H1 (cell line): Measurements from ENCODE around the gene DIP2B. TPM values are rescaled to one million over a fixed set of nuclear protein-coding genes. Genes with fewer than 3 reads are reported as not detected.

ENCODE experiments used
- CBX5 ChIP-seq: fragments of 300-800, 300-1000 bp; sonication (generic); IDR thresholded peaks from 2 replicates; pipeline ENCODE4 v1.7.1; 2016; ENCODE audit warnings: antibody characterized with exemption, low read length, low read depth
- CEBPB ChIP-seq: IDR thresholded peaks from 2 replicates; pipeline ENCODE4 v1.6.1; 2012; ENCODE audit warnings: low read depth, low read length
- CHD2 ChIP-seq: IDR thresholded peaks from 2 replicates; pipeline ENCODE4 v1.6.1; 2012; ENCODE audit warnings: low read length, improper control_type of control experiment
- CHD7 ChIP-seq: fragments of 300-600 bp; sonication (generic); IDR thresholded peaks from 2 replicates; pipeline ENCODE4 v1.7.1; 2012; ENCODE audit warnings: low read length, moderate library complexity, mild to moderate bottlenecking, inconsistent platforms; ENCODE audit not compliant: insufficient replicate concordance
- CREB1 ChIP-seq: IDR thresholded peaks from 2 replicates; pipeline ENCODE4 v1.6.1; 2012; ENCODE audit warnings: inconsistent platforms
- SIX5 ChIP-seq: IDR thresholded peaks from 2 replicates; pipeline ENCODE4 v1.6.1; 2011; ENCODE audit warnings: mild to moderate bottlenecking, low read depth, low read length
- SP4 ChIP-seq: IDR thresholded peaks from 2 replicates; pipeline ENCODE4 v1.6.1; 2012; ENCODE audit warnings: low read length, inconsistent platforms
- SRF ChIP-seq: IDR thresholded peaks from 2 replicates; pipeline ENCODE4 v1.6.1; 2011; ENCODE audit warnings: mild to moderate bottlenecking, low read depth, low read length, moderate library complexity
- TEAD4 ChIP-seq: IDR thresholded peaks from 2 replicates; pipeline ENCODE4 v1.6.1; 2012; ENCODE audit warnings: low read depth, low read length, inconsistent platforms, mixed read lengths
- ZNF274 ChIP-seq: IDR thresholded peaks from 2 replicates; pipeline ENCODE4 v1.7.0; 2012; ENCODE audit warnings: low read length, borderline replicate concordance; ENCODE audit errors: extremely low read depth
- polyA plus RNA-seq, 7 experiments: library from polyadenylated mRNA; depleted of rRNA in 3 of 7; stranded (reverse) in 5 of 7; unstranded in 2 of 7; fragments of >200 nt in 5 of 7; fragments of 200-250 nt in 2 of 7; gene quantifications; 1 replicate in 5 of 7; 2 replicates in 1 of 7; 4 replicates in 1 of 7; pipeline versions ENCODE4 v1.2.1 to v1.2.3, GENCODE V29; 2011 to 2013; ENCODE audit warnings: missing spikeins in 2 of 7, mixed read lengths in 2 of 7
- total RNA-seq: library from RNA; stranded (reverse); fragmentation: NEBNext Ultra II Directional; extraction: Animal tissue kit (Norgen Biotek cat#: 25700); gene quantifications from 2 replicates; pipeline ENCODE4 v1.2.1, GENCODE V29; 2021
- TF ChIP-seq, protein P1 (sequence below): IDR thresholded peaks from 2 replicates; pipeline ENCODE4 v1.6.1; 2012; ENCODE audit warnings: inconsistent platforms
- TF ChIP-seq, protein P2 (sequence below): IDR thresholded peaks from 2 replicates; pipeline ENCODE4 v1.6.1; 2012; ENCODE audit warnings: low read length, inconsistent platforms

The DIP2B gene
- total and polyA plus RNA-seq, 2 of the 8 experiments (the other 6 are each of a cell fraction or from before 2014, with no cell fraction given), result 11.1 to 29.6 TPM

GRCh38 chr12:50557421-50557820 lies 52.6 kb downstream of the DIP2B start (continued):
- TF ChIP-seq CHD7 (no peak), CEBPB (no peak), SIX5 (no peak), SRF (no peak), ZNF274 (no peak), CBX5 (no peak), TEAD4 (no peak), SP4 (no peak), CREB1 (no peak), CHD2 (no peak)
- TF ChIP-seq, protein P1, sequence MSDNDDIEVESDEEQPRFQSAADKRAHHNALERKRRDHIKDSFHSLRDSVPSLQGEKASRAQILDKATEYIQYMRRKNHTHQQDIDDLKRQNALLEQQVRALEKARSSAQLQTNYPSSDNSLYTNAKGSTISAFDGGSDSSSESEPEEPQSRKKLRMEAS, result no peak
- TF ChIP-seq, protein P2, sequence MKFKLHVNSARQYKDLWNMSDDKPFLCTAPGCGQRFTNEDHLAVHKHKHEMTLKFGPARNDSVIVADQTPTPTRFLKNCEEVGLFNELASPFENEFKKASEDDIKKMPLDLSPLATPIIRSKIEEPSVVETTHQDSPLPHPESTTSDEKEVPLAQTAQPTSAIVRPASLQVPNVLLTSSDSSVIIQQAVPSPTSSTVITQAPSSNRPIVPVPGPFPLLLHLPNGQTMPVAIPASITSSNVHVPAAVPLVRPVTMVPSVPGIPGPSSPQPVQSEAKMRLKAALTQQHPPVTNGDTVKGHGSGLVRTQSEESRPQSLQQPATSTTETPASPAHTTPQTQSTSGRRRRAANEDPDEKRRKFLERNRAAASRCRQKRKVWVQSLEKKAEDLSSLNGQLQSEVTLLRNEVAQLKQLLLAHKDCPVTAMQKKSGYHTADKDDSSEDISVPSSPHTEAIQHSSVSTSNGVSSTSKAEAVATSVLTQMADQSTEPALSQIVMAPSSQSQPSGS, result no peak
